Caki2 (cell line): ENCODE results near the gene PPFIA3. TPM values are rescaled to one million over a fixed set of nuclear protein-coding genes. Genes with fewer than 3 reads are reported as not detected.
"Not testable (repeated sequence)": the region's sequence is repeated elsewhere in the genome, so short reads cannot be mapped to it uniquely, and the experiment has no call there.

ENCODE experiments used
- DNase-seq: peaks from one replicate; pipeline ENCODE4 v3.0.0-alpha.2; 2015; ENCODE audit warnings: low read depth
- in situ Hi-C: cut with HindIII; loops from 2 replicates; pipeline ENCODE4 v1.10.0; 2016; ENCODE audit warnings: low sequenced_read_pairs, low pct_unique_long_range_greater_than_20kb, mixed read lengths
- total RNA-seq: library from RNA; depleted of rRNA; stranded (reverse); fragments of >200 nt; shearing (Covaris generic); gene quantifications from 2 replicates; pipeline ENCODE4 v1.2.3, GENCODE V29; 2014; ENCODE audit warnings: low replicate concordance

PPFIA3 gene
- total RNA-seq, 1 experiment from 2014 or later: 39.1 TPM

- in situ Hi-C loops: no loop called here
- no peak for DNase-seq
Measured at GRCh38 chr19:49136771-49137171, 17.4 kb downstream of the PPFIA3 start.

GRCh38 chr19:49140951-49141350 is 21.6 kb downstream of the PPFIA3 start:
- in situ Hi-C loops: no loop called here
- no peak for DNase-seq

- DNase-seq: no peak
- in situ Hi-C loops: no loop called here
Measured at GRCh38 chr19:49141352-49141751, 22.0 kb downstream of the PPFIA3 start.

GRCh38 chr19:49142866-49143335 is 23.6 kb downstream of the PPFIA3 start:
- DNase-seq: peak; percentile 87
- in situ Hi-C loops: no loop called here

- in situ Hi-C loops: no loop called here
Measured at GRCh38 chr19:49145573-49146407, 26.4 kb downstream of the PPFIA3 start.

GRCh38 chr19:49146408-49146770 is 27.0 kb downstream of the PPFIA3 start:
- not testable (repeated sequence) for DNase-seq

More at GRCh38 chr19:49145573-49146407, 26.4 kb downstream of the PPFIA3 start:
- DNase-seq: peak; percentile 48

GRCh38 chr19:49148044-49148682 is 28.8 kb downstream of the PPFIA3 start:
- in situ Hi-C loops: no loop called here
- no peak for DNase-seq

More at GRCh38 chr19:49146408-49146770, 27.0 kb downstream of the PPFIA3 start:
- in situ Hi-C loops: not testable (repeated sequence)

- DNase-seq: peak; percentile 97
- in situ Hi-C loops: no loop called here
Measured at GRCh38 chr19:49148784-49149651, 29.7 kb downstream of the PPFIA3 start.

GRCh38 chr19:49149652-49150105 is 30.3 kb downstream of the PPFIA3 start:
- DNase-seq: peak; percentile 82
- in situ Hi-C loops: no loop called here

GRCh38 chr19:49150106-49150943 is 31.0 kb downstream of the PPFIA3 start:
- in situ Hi-C loops: no loop called here

GRCh38 chr19:49150944-49151243 is 31.6 kb downstream of the PPFIA3 start:
- DNase-seq: no peak
- in situ Hi-C loops: no loop called here

More at GRCh38 chr19:49150106-49150943, 31.0 kb downstream of the PPFIA3 start:
- DNase-seq: peak; percentile 96

- peak; percentile 82 for DNase-seq
- in situ Hi-C loops: no loop called here
Measured at GRCh38 chr19:49151267-49152118, 32.1 kb downstream of the PPFIA3 start.

- in situ Hi-C loops: no loop called here
- DNase-seq: no peak
Measured at GRCh38 chr19:49152119-49152550, 32.8 kb downstream of the PPFIA3 start.

GRCh38 chr19:49153167-49153809 is 33.9 kb downstream of the PPFIA3 start:
- in situ Hi-C loops: no loop called here

GRCh38 chr19:49154279-49154678 is 34.9 kb downstream of the PPFIA3 start:
- no peak for DNase-seq
- in situ Hi-C loops: no loop called here

More at GRCh38 chr19:49153167-49153809, 33.9 kb downstream of the PPFIA3 start:
- no peak for DNase-seq

GRCh38 chr19:49155005-49155819 is 35.9 kb downstream of the PPFIA3 start, which contains the start of gene HRC:
Gene HRC (minus strand): TSS chr19:49155396. CDS start chr19:49155237, 159 bp downstream.
- in situ Hi-C loops: no loop called here

More at GRCh38 chr19:49155005-49155819, 35.9 kb downstream of the PPFIA3 start, which contains the start of gene HRC:
- no peak for DNase-seq
